AG09309 (cell line): ENCODE data around the gene CDH26.

Experiments
- DNase-seq: peaks from one replicate; pipeline ENCODE4 v3.0.0-alpha.2; 2010; ENCODE audit warnings: low read depth
- H3K4me3 ChIP-seq: 2 replicates; pipeline ENCODE4 v1.5.1; 2011; ENCODE audit warnings: mild to moderate bottlenecking, low read depth, low read length, moderate library complexity; ENCODE audit not compliant: control insufficient read depth
- CTCF ChIP-seq: IDR thresholded peaks from 2 replicates; pipeline ENCODE4 v1.5.1; 2011; ENCODE audit warnings: mild to moderate bottlenecking, low read depth, low read length, inconsistent platforms; ENCODE audit not compliant: insufficient read depth, control insufficient read depth; ENCODE audit errors: missing control alignments

The CDH26 gene

GRCh38 chr20:59976156-59976782 is 18.0 kb downstream of the CDH26 start:
- H3K4me3 ChIP-seq, result no peak overlapping the region
- no peak for TF ChIP-seq CTCF
- no peak for DNase-seq

- DNase-seq, result no peak
- no peak for TF ChIP-seq CTCF
These were observed 18.9 kb downstream of the CDH26 start for GRCh38 chr20:59977086-59977485.

GRCh38 chr20:59983076-59983475 is 24.9 kb downstream of the CDH26 start:
- no peak for DNase-seq
- no peak for TF ChIP-seq CTCF
- no peak overlapping the region for H3K4me3 ChIP-seq

More at GRCh38 chr20:59977086-59977485, 18.9 kb downstream of the CDH26 start:
- H3K4me3 ChIP-seq, result no peak overlapping the region

GRCh38 chr20:59984541-59984940 is 26.3 kb downstream of the CDH26 start:
- DNase-seq, result no peak
- no peak for TF ChIP-seq CTCF
- H3K4me3 ChIP-seq, result no peak overlapping the region

GRCh38 chr20:59985164-59985563 is 26.9 kb downstream of the CDH26 start:
- no peak overlapping the region for H3K4me3 ChIP-seq
- no peak for TF ChIP-seq CTCF
- DNase-seq, result no peak

GRCh38 chr20:59985864-59986263 is 27.6 kb downstream of the CDH26 start:
- TF ChIP-seq CTCF, result no peak
- no peak overlapping the region for H3K4me3 ChIP-seq
- no peak for DNase-seq
